GM19397 (cell line): Measurements from ENCODE around the gene MAPKAPK2.

Source experiments
- ATAC-seq: cut with Tn5 transposase; IDR thresholded peaks from one replicate; pipeline ENCODE4 v1.9.1; 2021; ENCODE audit warnings: mild to moderate bottlenecking, moderate library complexity; ENCODE audit not compliant: unreplicated experiment

The MAPKAPK2 gene

DNA sequence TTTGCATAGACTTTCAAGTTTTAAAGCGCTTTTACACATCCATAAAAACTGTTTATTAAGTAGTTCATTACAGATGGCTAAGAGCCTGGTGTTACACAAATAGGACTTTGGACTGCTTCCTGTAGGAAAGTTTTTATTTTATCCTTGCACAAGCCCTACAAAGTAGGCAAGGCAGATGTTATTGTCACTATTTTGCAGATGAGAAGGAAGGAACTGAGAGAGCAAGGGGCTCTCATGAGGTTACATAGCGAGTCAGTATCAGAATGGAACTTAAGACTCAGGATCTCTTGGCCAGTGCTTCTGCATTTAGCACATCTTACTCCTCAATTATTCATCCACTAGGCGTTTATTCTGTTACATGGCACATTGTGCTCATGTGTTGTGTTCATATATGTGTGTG, 2.6 kb upstream of the MAPKAPK2 start:
- ATAC-seq = no peak

- ATAC-seq = no peak
Measured at GRCh38 chr1:206683313-206683712, 1.4 kb upstream of the MAPKAPK2 start.

DNA sequence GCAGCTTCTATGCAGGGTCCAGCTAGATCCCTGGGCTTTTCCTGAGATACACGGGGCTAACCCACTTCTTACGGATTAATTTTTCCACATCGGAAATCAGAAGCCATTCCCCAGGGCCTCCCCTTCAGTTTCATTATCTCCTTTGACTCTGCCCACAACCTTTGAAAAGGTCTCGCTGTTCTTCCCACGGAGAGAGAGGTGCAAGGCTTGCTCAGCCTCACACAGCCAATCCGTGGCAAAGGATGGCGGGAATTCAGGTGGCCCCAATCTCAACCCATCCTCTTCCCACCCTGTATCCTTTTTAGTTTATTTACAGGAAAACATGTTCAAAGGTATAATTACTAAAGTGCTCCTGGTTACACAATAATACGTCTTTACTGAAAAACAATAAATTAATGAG, 702 bp upstream of the MAPKAPK2 start:
- no peak for ATAC-seq

GRCh38 chr1:206685334-206685768, 646 bp downstream of the MAPKAPK2 start:
- ATAC-seq = peak; percentile 28

DNA sequence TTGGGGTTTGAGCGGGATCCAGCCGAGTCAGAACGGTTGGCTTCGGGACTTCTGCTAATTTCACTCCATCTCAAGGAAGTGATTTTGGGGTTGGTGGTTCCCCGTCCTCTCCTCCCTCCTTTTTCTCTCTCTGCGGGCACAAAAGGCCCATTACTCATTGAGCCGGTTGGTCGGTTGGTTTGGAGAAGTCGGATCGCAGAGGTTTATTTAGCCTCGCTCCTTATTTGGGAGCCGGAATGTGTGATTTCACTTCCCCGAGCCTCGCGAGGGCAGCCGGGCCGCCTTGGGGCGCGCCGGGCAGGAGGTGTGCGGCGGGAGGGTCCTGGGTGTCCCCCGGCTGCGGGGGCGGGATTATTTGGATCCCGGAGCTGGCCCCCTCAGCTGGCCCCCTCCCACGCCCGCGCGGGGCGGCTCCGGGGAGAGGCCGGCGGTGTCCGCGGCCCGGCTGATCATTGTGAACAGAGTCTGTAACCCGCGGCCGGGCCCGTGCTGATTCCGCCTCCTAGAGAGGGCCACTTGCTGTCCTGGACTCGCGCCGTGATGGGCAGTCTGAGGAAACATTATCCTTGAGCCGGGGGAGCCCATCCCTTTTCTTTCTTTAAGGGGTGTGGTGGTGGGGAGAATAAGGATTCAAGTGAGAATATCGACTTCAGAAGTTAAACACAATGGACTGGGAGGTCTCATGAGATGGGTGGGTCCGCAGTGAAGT, 1.2 kb downstream of the MAPKAPK2 start:
- peak; percentile 17 for ATAC-seq

- ATAC-seq = no peak
Measured at GRCh38 chr1:206686478-206687249, 2.0 kb downstream of the MAPKAPK2 start.

- no peak for ATAC-seq
Measured at GRCh38 chr1:206687251-206687914, 2.7 kb downstream of the MAPKAPK2 start.

DNA sequence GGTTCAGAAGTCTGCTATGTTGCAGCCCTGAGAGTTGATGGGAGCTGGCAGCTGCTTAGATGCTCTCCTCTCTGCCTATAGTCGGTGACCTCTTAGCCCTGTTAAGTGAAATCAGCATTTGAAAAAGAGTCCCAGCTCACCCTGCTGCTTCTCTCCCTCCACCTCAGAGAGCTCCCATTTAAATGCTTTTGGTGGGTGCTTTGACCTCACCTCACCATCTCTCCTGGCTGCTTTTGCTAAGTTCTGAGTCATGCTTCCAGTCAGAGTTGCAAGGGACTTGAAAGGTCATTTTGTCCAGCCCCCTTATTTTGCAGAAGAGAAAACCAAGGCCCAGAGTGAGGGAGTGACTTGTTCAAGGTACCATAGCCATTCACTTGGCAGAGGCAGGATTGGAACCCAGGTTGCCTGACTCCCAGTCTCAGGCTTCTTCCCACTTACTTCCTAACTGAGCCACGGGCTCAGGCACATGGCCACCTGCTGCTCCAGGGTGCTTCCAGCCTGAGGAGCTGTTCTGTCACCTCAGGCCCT, 3.3 kb downstream of the MAPKAPK2 start:
- ATAC-seq = no peak

DNA sequence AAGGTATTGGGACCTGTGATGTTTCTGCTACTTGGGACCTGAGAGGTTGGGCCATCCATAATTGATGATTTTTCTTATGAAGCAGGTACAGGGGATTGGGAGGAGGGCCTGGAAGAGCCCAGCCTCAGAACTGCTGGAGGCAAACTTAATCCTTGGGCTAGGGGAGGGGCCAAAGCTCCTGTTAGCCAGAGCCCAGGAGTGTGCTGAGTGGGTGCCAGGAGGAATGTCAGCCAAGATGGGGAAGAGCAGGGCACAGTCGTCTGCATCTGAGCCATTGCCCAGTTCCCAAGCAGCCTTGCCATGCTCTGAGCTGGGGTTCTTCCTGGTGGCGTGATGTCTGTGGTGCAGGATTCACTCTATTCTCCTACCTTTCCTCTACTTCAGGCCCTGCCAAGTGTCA, 5.8 kb downstream of the MAPKAPK2 start:
- no peak for ATAC-seq

DNA sequence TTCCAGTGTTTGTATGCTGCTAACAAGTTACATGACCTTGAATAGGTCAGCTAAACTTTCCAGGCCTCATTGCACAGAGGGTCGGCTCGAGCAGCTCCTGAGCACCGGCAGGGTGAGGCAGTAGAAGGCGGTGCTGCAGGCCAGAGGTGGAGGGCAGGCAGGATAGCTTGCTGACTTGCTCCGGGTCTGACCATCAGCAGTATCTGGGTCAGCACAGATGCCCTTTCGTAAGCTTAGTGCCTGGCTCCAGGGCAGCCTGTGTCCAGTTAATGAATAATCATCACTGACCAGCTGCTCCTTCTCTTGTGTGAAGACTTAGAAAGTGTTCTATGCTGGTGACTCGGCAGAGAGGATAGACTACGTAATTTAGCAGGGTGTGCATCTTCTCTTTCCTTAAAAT, 6.9 kb downstream of the MAPKAPK2 start:
- ATAC-seq = no peak

DNA sequence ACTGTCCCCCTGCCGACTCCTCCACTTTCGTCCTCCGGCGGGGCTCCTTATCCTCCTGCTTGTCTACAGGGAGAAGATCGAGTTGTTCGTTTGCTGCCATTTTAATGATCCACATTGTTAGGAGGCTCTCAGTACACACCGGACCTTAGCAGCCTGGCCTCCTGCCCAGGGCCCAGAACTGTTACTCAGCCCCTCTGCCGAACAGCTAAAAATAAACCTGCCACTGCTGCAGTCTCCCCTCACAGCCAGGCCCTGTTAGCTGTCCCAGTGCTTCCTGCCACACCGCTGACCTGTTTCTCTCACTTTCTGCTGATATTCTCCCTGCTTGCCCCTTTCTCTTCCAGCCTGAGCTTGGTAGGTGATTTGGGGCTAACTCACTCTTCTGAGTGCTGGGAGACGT, 8.3 kb downstream of the MAPKAPK2 start:
- ATAC-seq = no peak

- ATAC-seq = no peak
Measured at GRCh38 chr1:206693592-206693991, 8.9 kb downstream of the MAPKAPK2 start.

- no peak for ATAC-seq
Measured at GRCh38 chr1:206694171-206695124, 9.7 kb downstream of the MAPKAPK2 start.

DNA sequence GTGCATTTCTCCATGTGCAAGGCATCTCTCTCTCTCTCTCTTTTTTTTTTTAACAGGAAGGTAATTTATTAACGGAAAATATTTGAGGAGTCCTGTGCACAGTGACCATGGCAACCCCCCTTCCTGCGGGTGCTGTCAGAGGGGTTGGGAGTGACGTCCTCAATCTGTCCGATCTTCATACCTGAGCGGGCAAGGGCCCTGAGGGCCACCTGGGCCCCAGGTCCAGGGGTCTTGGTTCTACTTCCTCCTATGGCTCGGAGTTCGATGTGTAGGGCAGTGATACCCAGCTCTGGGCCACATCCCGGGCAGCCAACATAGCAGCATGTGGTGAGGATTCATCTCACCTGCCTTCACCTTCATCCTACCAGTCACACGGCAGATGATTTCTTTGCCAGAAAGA, 11.0 kb downstream of the MAPKAPK2 start:
- no peak for ATAC-seq

GRCh38 chr1:206696812-206697585, 12.3 kb downstream of the MAPKAPK2 start:
- ATAC-seq = no peak

DNA sequence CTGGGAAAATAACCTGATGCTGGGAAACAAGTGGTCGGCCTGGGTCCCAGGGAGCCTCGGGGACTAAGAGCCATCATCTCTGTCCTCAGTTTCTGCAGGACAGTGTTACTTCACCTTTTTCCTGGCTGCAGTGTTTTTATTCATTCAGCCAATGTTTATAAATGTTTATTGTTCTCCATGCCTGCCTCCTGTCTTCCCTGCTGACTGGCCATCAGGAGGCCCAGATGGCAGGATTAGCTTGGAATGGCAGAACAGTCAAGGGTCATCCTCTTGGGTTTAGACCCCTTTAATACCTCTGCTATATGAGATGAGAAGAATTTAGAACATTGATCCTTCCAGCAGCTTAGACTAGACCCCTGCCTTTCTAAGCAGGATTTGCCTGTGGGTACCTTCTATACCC, 13.3 kb downstream of the MAPKAPK2 start:
- ATAC-seq = no peak

GRCh38 chr1:206699000-206699586, 14.4 kb downstream of the MAPKAPK2 start:
- ATAC-seq = no peak

GRCh38 chr1:206699626-206700025, 14.9 kb downstream of the MAPKAPK2 start:
- no peak for ATAC-seq

GRCh38 chr1:206700445-206701036, 15.8 kb downstream of the MAPKAPK2 start:
- no peak for ATAC-seq
